Stimulated activated CD8-positive, alpha-beta memory T cell treated with anti-CD3 and anti-CD28 coated beads, Interleukin-4, amount 100 ng/mL, for 48 hours (primary cell): Measurements from ENCODE around the gene MTCH1.

Experiments
- DNase-seq: peaks from one replicate; pipeline ENCODE4 v3.0.0-alpha.2; 2020

The MTCH1 gene

DNA sequence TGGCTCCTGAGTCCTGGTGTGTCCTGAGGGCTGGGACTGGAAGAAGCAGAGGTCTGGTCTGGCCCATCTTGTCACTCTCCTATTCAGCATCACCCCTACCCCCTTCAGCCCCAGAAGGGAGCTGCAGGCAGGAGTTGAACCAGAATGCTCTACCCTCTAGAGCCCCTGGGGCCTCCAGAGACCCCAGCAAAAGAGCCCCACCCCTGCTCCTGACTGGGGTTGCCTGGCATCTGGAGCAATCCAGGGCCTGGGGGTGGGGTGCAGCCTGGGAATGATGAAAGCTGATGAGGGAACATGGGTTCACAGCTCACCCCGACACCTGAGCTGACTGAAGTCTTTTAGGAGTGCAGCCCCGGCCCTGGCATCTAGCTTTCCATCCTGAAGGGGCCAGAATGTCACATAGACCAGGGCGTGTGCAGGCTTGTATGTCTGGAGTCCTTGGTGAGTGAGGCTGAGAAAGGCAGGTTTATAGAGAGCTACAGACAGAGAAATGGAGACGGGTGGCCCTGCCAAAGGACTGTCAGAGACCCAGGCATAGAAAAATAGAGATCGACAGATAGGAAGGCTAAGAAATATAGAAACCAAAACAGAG is 31.7 kb upstream of the MTCH1 start:
- DNase-seq: no peak

GRCh38 chr6:37016995-37017394 is 31.0 kb upstream of the MTCH1 start:
- DNase-seq: no peak

GRCh38 chr6:37015532-37015931 is 29.5 kb upstream of the MTCH1 start:
- DNase-seq: no peak

GRCh38 chr6:37014667-37015066 is 28.7 kb upstream of the MTCH1 start:
- DNase-seq: no peak

GRCh38 chr6:37013516-37014491 is 27.8 kb upstream of the MTCH1 start:
- no peak for DNase-seq

DNA sequence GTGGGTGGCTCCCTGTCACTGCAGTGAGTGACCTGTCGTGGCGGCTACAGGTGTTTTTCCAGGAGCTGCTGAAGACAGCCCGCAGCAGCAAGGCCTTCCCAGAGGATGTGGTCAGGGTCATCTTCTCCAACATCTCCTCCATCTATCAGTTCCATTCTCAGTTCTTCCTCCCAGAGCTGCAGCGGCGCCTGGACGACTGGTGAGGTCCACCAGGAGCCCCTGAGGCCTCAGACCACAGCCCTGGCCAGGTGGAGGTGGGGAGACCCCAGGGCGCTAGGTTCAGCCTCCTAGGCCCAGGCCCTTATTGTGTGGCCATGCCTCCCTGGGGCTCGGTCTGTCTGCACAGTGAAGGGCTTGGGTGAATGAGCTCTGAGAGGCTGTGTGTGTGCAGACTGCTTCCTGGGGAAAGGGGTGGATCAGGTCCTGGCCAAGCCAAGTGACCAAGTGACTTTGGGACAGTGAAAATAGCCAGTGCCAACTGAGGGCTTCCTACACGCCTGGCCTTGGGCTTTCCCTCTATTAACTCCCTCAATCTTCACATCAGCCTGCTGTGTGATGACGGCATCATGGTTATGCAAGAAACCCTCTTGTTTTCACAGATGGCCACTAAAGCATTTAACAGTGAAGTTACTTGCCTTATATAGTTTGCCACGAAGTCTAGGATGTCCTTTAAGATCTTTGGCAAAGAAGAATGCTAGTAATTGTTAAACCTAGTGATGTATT is 25.8 kb upstream of the MTCH1 start:
- DNase-seq: no peak

DNA sequence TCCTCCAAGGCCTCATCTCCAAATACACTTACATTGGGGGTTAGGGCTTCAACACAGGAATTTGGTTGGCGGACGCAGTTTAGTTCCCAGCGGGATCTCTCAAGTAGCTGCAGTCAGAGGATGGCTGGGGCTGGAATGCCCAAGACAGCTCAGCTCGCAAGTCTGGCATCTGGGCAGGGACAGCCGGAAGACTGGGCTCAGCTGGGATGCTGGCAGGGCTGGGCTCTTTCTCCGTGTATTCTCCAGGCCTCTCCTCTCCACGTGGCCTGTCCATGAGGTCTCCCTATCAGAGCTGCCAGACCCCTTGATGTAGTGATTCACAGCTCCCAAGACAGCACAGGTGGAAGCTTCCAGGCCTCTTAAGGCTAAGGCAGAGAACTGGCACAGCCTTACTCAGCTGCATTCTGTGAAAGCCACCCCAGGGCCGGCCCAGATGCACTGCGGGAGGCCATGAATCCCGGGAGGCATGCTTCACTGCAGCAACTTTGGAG is 24.5 kb upstream of the MTCH1 start:
- DNase-seq: no peak

DNA sequence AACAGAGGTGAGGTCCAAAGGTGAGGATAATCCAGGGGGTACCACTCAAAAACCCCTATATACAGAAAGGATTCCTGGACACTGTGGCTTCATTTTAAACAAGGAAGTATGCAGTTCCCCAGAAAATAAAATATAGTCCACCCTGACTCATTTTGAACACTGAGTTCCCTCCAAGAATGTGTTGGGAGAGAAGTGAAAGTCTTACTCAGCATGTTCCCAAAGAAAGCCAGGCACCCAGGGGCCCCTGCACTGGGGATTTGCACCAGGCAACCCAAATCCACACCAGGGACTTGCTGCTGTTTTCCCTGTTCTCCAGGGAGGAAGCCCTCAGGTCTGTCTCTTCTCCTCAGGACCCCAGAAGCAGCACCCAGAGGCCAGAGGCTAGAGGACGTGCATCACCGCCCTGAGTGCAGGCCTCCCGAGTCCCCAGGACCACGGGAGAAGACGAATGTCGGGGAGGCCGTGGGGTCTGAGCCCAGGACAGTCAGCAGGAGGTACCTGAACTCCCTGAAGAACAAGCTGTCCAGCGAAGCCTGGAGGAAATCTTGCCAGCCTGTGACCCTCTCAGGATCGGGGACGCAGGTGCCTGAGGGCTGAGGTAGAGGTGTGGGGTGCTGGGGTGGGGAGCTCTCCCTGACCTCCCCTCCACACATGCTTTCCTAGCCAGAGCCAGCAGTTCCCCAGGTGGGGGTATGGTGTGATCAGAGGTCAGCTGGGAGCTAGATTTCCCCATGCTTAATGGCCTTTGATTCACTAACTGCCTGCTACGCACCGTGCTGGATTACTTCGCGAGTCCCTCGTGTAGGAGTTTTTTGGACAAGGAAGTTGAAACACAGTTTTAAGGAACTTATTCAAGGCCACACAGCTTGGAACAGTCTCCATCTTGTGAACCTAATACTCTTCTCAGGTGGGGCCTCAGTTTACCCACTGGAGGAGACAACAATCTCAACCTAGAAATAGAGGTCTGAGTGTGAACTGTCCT is 22.8 kb upstream of the MTCH1 start:
- DNase-seq: no peak

- DNase-seq: no peak
These were observed 21.5 kb upstream of the MTCH1 start for GRCh38 chr6:37007340-37008043.

DNA sequence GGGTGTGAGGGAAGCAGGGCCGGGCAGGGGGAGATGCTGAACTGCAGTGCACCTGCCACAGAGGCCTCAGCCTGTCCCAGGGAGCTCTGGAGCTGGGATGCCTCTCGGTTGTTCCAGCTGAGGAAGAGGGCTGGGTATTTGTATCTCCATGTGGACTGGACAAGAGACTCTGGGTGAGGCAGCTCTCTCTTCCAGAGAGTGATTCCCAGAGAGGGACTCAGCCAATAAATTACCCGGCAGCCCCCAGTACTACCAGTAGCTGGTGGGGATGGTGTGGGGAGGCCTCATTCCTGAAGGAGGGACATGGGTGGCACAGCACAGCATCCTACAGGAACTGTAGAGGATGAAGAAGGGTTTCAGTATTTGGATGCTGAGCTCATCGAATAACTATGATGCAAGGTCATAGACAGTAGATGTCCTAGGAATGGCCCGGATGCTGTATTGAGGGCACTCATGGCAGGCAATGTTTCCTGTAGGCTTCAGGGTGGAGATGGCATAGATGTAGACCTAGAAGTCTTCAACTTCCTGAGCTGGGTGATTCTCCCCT is 20.9 kb upstream of the MTCH1 start:
- no peak for DNase-seq

DNA sequence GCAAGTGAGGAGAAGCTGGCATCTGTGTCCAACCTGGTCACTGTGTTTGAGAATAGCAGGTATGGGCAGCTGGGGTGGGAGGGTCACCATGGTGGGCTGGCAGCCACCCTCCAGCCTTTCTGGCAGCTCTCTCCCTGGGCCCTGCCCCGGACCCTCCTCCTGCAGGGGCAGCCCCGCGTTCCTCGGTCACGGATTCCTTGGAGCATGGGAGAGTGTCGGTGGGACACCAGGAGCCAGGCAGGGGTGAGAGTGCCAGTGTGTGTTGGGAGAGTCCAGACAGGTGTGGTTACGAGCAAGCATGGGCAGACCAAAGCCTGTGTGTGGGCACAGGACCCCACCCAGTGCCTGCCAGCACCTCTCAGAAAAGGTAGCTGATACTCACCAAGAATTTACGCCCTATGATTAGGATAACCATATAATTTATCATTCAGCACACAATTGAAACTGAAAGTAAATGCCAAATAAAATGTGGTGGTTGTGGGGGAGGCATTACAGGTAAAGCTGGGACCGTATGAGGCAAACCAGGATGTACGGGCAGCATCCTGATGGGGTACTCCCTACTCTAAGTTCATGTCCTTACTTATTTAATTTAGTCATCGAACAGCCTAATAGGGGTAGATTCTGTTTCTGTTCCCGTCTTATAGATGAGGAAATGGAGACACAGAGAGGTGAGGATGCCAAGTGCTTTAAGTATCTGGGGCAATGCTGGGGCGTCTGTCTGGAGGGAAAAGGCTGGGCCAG is 20.0 kb upstream of the MTCH1 start:
- no peak for DNase-seq

DNA sequence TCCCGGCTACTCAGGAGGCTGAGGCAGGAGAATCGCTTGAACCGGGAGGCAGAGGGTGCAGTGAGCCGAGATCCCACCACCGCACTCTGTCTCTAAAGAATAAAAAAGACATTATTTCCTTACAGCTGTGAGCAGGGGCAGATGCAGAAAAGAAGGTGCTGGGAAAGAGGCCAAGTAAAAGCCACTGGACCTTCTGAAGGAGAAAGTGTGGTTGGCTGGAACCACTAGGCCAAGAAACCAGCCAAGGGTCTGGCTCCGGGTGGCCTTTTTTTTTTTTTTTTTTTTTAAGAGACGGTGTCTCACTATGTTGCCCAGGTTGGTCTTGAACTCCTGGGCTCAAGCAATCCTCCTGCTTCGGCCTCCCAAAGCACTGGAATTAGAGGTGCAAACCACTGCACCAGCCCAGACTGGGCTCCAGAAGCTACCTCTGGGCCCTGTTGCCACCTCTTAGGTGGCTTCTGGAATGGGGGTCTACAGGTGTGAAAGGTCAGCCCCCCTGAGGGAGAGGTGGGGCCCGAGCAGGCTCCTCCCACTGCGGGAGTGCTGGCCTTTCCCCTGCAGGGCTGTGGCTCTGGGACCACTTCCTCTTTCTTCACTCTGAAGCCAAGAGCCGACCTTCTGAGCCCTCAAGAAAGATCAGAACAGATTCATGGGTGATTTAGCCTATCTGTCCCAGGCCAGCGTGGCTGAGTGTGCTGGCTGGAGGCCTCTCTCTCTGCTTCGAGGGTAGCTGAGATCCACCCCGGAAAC is 19.2 kb upstream of the MTCH1 start, which contains the start of gene FGD2:
Gene FGD2, plus strand, starts transcription at position 595 of the 750 bp plus-strand sequence. CDS start 163 bp downstream, outside the sequence.
- no peak for DNase-seq

DNA sequence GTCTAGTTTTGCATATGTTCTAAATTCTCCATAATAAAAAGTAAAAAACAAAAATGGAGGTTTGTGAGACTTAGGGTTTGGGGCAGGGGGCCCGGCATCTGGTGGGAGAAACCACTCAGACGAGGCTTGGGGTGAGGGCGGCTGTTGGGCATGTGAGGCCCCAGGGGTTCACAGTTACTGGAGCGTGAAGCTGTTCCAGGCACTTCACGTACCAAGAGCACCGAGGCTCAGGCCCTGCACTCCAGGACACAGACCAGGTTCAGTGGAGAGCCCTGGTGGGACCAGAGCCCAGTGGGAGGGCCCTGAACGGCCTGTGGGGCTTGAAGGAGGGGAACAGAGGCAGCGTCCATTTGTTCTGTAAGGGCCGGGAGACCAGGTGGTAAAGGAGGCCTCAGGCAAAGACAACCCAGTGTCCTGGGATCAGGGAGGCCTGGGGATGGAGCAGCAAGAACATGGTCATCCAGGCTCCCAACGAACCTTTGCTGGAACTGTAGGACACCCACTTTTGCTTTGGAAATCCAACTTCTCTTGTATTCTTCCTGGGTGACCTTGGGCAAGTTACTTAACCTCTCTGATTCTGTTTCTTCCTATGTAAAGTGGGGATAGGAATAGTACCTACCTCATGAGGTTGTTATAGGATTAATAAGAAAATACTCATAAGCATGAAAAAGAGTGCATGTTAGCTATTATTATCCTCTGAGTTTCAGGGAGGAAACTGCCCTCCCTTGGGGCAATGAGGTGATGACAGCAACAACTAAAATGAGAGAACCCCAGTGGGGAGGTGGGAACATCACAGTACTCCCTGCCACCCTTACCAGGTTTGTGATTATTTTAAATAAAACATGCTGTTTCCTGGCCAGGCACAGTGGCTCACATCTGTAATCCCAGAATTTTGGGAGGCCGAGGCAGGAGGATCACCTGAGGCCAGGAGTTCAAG is 18.3 kb upstream of the MTCH1 start:
- DNase-seq: no peak

DNA sequence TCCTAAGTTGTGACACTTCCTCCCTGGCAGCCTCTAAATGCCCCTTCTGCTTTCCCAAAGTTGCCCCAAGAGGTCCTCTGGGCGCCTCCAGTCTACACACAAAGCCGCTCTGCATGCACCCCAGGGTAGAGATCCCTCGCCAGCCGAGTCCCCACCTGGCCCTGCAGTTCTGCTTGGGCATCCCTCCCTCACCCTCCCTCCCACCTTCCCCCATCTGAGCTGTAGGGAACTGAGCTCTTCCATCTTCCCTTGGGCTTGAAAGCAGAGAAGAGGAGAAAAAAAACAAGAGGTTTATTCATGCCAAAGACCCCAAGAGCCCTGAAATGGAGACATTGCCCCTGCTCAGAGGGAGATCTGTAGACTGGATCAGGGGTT is 13.7 kb upstream of the MTCH1 start:
- no peak for DNase-seq

- DNase-seq: no peak
These were observed 13.2 kb upstream of the MTCH1 start for GRCh38 chr6:36999061-36999750.

DNA sequence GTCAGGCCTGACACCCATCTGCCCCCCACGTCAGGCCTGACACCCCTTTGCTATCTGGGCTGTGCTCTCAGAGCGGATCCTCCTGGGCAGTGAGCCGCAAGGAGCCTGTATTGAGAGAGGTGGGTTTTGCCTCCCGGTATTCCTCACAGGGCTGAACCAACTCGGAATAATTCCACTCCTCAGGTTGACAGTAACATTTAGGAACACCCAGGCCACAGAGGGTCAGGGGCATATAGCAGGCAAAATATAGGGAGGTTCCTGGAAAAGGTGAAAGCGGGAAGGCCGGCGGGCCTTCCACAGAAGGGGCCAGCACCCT is 12.7 kb upstream of the MTCH1 start:
- DNase-seq: no peak

DNA sequence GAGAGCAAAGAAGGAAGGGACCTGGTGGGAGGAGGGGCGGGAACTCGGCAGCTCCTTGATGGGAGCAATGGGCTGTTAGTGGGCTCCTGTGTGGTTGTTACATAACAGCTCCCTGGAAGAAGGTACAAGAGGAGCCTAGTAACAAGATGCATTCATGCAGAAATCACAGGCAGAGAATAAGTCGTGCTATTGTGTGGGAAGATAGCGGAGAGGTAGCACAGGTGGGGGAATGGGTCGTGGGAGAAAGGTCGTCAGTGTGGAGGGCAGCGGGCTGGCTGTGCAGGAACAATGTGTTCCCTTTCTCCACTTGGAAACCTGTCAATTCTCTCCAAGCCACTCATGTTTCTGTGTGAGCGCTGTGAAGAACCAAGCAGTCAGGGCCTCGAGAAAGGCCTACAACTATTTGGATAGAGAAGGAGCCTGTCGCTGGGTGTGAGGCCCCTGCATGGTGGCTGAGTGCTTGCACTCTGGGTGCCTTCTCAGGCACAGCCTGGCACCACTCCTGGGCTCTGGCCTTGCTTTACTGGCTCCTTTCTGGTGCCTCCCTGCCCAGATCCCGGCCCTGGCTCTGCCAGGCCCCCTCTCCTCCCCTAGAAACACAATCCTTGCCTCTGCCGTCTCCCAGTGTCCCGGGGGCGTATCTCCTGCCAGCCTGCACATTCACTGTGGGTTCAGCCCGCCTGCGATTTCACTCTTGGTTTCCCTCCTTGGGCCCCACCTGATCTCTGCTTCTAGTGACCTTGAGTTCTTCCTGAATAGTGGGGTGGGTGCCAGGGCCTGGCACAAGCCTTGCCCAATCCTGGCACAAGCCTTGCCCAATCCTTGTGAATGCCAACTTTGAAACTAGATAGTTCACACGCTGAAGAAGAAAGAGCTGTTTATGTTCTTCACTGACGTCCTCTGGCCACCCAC is 12.1 kb upstream of the MTCH1 start:
- DNase-seq: no peak
